Activated CD8-positive, alpha-beta T cell treated with anti-CD3 and anti-CD28 coated beads for 36 hours (primary cell): ENCODE data around the gene PTPRD. TPM values are rescaled to one million over a fixed set of nuclear protein-coding genes. Genes with fewer than 3 reads are reported as not detected.

Experiments
- ATAC-seq: fragments of 200-7000 bp; cut with Tn5 transposase; one replicate; pipeline ENCODE4 v1.10.0; 2021; ENCODE audit warnings: mild to moderate bottlenecking, moderate library complexity
- CTCF ChIA-PET: fragments of 350-600 bp; sonication (Branson Sonifier 250); formaldehyde crosslinking; loops from one replicate; lab custom pipeline; 2021; ENCODE audit warnings: antibody characterized with exemption; lab: Charles Lee
- POLR2A ChIA-PET: fragments of 350-600 bp; sonication (Branson Sonifier 250); formaldehyde crosslinking; loops from one replicate; lab custom pipeline; 2021; ENCODE audit warnings: antibody characterized with exemption; lab: Charles Lee
- DNase-seq: peaks from one replicate; pipeline ENCODE4 v3.0.0-alpha.2; 2020
- H3K27ac Mint-ChIP-seq: one replicate; pipeline ENCODE4 v1.8.0; 2021; ENCODE audit warnings: mild to moderate bottlenecking, mixed read lengths
- H3K27me3 Mint-ChIP-seq: one replicate; pipeline ENCODE4 v1.8.0; 2021; ENCODE audit warnings: mixed read lengths
- H3K36me3 Mint-ChIP-seq: one replicate; pipeline ENCODE4 v1.8.0; 2021; ENCODE audit warnings: low read depth, mixed read lengths
- H3K4me1 Mint-ChIP-seq: one replicate; pipeline ENCODE4 v1.8.0; 2021; ENCODE audit warnings: low read depth, mixed read lengths
- H3K4me3 Mint-ChIP-seq: one replicate; pipeline ENCODE4 v1.8.0; 2021; ENCODE audit warnings: mild to moderate bottlenecking, moderate library complexity, mixed read lengths
- H3K9me3 Mint-ChIP-seq: one replicate; pipeline ENCODE4 v1.8.0; 2021; ENCODE audit warnings: mixed read lengths
- intact Hi-C: fragments of 100-400 bp; cut with micrococcal nuclease; formaldehyde crosslinking; loops from one replicate; pipeline ENCODE4 v1.10.0; 2022
- total RNA-seq, 2 experiments: library from RNA; stranded (reverse); gene quantifications; one replicate each; pipeline ENCODE4 v1.2.3, GENCODE V29; 2021
- TF ChIP-seq, protein P1 (sequence below): fragments of 200-600 bp; IDR thresholded peaks from one replicate; pipeline ENCODE4 v1.8.0; 2022; ENCODE audit warnings: antibody characterized with exemption, mild to moderate bottlenecking

Gene PTPRD
- total RNA-seq, 2 experiments from 2014 or later: not detected

DNA sequence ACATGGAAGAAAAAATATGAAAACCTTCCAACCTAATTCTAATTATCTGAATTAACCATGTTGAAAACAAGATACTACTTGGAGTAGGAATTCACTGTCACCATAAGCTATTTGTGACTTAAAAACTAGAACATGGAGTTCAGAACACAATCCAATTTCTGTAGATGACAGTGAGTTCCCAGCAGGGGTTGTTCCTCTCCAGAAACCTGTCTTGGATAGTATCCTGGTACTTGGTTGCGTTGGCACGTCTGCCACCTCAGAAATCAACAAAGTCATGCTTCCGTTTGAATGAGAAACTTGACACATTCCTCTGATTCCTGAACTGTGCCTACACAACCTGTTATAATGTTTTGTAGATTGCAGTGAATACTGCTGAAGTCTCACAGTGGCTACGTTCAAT, 2023.3 kb downstream of the PTPRD start:
- Mint-ChIP-seq H3K9me3 (no peaks in the 10 kb centered on the region), H3K4me1 (no peaks in the 10 kb centered on the region), H3K4me3 (no peak overlapping the region), H3K36me3 (no peaks in the 10 kb centered on the region), H3K27ac (no peak overlapping the region), H3K27me3 (no peaks in the 10 kb centered on the region)
- intact Hi-C loops: no loop called here
- ChIA-PET POLR2A (no interaction called here), CTCF (no interaction called here)
- ATAC-seq (no peak), DNase-seq (no peak)
- TF ChIP-seq, protein P1, sequence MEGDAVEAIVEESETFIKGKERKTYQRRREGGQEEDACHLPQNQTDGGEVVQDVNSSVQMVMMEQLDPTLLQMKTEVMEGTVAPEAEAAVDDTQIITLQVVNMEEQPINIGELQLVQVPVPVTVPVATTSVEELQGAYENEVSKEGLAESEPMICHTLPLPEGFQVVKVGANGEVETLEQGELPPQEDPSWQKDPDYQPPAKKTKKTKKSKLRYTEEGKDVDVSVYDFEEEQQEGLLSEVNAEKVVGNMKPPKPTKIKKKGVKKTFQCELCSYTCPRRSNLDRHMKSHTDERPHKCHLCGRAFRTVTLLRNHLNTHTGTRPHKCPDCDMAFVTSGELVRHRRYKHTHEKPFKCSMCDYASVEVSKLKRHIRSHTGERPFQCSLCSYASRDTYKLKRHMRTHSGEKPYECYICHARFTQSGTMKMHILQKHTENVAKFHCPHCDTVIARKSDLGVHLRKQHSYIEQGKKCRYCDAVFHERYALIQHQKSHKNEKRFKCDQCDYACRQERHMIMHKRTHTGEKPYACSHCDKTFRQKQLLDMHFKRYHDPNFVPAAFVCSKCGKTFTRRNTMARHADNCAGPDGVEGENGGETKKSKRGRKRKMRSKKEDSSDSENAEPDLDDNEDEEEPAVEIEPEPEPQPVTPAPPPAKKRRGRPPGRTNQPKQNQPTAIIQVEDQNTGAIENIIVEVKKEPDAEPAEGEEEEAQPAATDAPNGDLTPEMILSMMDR: no peak

DNA sequence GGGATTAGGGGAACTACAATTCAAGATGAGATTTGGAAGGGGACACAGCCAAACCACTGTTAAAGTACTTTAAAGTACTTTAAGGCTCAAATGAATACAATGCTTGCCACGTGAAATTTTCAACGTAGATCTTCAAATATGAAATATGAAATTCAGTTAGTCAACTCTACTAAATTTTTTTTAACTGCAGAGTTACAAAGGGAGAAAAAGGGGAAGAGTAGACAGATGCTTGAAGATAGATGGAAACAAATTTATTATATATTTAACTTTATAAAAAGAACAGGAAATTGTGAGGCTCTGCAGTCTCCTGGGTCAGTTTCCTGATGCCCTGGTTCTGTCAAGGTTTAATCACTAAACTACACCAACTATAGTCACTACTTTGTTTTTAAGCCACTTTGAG, 2027.8 kb downstream of the PTPRD start:
- Mint-ChIP-seq H3K4me3 (no peak overlapping the region), H3K27ac (no peak overlapping the region), H3K9me3 (no peaks in the 10 kb centered on the region), H3K36me3 (no peaks in the 10 kb centered on the region), H3K4me1 (no peaks in the 10 kb centered on the region), H3K27me3 (no peaks in the 10 kb centered on the region)
- ChIA-PET CTCF (no interaction called here), POLR2A (no interaction called here)
- DNase-seq (no peak), ATAC-seq (no peak)
- TF ChIP-seq, protein P1: no peak
- intact Hi-C loops: no loop called here

DNA sequence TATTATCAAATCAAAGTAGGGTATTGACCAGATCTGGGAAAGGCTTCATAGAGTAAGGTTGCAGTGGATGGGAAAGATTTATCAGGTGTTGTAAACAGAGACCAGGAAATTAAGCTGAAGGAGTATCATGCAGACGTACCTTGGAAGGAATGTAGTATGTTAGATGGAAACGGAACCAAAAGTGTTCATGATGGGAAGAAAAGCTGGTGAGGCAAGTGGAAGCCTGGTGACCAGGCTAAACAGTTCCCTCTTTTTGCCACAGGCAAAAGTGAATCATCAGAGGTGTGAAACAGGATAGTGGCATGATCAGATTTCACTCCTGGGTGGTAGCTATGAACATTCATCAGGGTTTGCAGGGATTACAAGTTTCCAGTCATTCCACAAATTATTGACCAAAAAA, 2033.1 kb downstream of the PTPRD start:
- CTCF ChIA-PET: no interaction called here
- TF ChIP-seq, protein P1: no peak
- ATAC-seq: no peak

DNA sequence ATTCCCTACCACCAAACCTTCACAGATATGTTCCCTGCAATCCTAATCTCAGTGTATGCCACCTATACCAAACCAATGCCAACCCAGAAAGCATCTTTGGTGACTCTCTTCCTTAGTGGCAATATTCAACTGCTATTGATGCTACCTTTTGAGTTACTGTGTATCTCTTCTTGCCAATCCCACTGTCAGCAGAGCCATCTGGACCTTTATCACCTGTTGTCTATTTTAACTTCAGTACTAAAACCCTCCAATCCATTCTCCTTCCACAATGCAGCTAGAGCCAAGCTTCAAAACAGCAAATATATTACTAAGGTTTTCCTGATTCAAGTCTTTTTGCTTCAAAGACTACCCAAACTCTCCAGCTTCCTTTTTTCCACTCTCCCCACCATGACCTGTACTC, 2036.1 kb downstream of the PTPRD start:
- CTCF ChIA-PET: no interaction called here
- POLR2A ChIA-PET: no interaction called here

More for the DNA sequence above, 2033.1 kb downstream of the PTPRD start:
- Mint-ChIP-seq H3K36me3 (no peaks in the 10 kb centered on the region), H3K4me3 (no peak overlapping the region), H3K9me3 (no peaks in the 10 kb centered on the region), H3K27ac (no peak overlapping the region), H3K4me1 (no peaks in the 10 kb centered on the region), H3K27me3 (peaks cover 2% of the 10 kb centered on the region)
- intact Hi-C loops: no loop called here
- POLR2A ChIA-PET: no interaction called here
- DNase-seq: no peak

DNA sequence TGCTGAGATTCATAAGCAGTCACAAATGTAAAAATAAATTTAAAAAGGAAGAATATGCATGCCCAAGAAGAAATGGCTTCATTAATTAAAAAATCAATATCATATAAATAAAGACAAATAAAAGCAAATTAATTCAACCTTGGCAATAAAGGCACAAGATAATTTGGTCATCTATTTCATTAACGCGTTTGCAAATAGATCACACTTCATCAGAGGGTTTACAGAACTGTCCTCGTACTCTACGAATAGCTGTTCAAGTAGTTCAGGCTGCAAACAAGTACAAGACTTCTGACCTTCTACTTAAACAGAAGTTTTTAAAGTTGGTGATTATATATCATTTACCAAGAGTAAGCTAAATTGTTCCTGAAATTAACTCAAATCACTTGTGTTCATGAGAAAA, 2038.0 kb downstream of the PTPRD start:
- ChIA-PET POLR2A (no interaction called here), CTCF (no interaction called here)
- intact Hi-C loops: no loop called here
- no peak for ATAC-seq
- Mint-ChIP-seq H3K4me1 (no peaks in the 10 kb centered on the region), H3K27me3 (peaks cover 2% of the 10 kb centered on the region), H3K4me3 (no peak overlapping the region), H3K27ac (no peak overlapping the region), H3K36me3 (no peaks in the 10 kb centered on the region), H3K9me3 (no peaks in the 10 kb centered on the region)
- TF ChIP-seq, protein P1: no peak
- no peak for DNase-seq

More for the DNA sequence above, 2036.1 kb downstream of the PTPRD start:
- TF ChIP-seq, protein P1: no peak
- Mint-ChIP-seq H3K9me3 (no peaks in the 10 kb centered on the region), H3K27ac (no peak overlapping the region), H3K36me3 (no peaks in the 10 kb centered on the region), H3K4me1 (no peaks in the 10 kb centered on the region), H3K27me3 (peaks cover 2% of the 10 kb centered on the region), H3K4me3 (no peak overlapping the region)
- ATAC-seq (no peak), DNase-seq (no peak)
- intact Hi-C loops: no loop called here
